HCT116 (cell line): ENCODE measurements around the gene KRTAP22-1. TPM values are rescaled to one million over a fixed set of nuclear protein-coding genes. Genes with fewer than 3 reads are reported as not detected.

ENCODE experiments used
- ATAC-seq: fragments of 200-7000 bp; cut with Tn5 transposase; 2 replicates; pipeline ENCODE4 v1.9.1; 2020; ENCODE audit warnings: mild to moderate bottlenecking, moderate library complexity
- BruUV-seq: library from RNA; stranded (reverse); fragments of 400-500 nt; replicated peaks from 2 replicates; lab custom pipeline; 2021; lab: Mats Ljungman, UMichigan
- CTCF ChIA-PET: fragments of 300-600 bp; sonication (Branson Sonifier 250); formaldehyde crosslinking; loops from one replicate; lab custom pipeline; 2021; ENCODE audit warnings: antibody characterized with exemption; lab: Charles Lee
- POLR2A ChIA-PET: fragments of 300-600, 350-600 bp; sonication (Branson Sonifier 250); formaldehyde crosslinking; loops from one replicate; lab custom pipeline; 2021; ENCODE audit warnings: antibody characterized with exemption; lab: Charles Lee
- RAD21 ChIA-PET, 2 experiments: fragments of 300-600 bp; sonication (Branson Sonifier 250); formaldehyde crosslinking; loops; one replicate each; lab custom pipeline; 2023; ENCODE audit warnings: low total read pairs in 2 of 2; ENCODE audit not compliant: uncharacterized antibody in 2 of 2, unreplicated experiment in 2 of 2, low non-redundant PET in 1 of 2; lab: Charles Lee
- DNase-seq: peaks from one replicate; pipeline ENCODE4 v3.0.0-alpha.2; 2010; ENCODE audit warnings: low read depth, low spot score
- H2AFZ ChIP-seq: fragments of 200-600 bp; shearing (Covaris generic), sonication (generic); 2 replicates; pipeline ENCODE4 v1.6.1; 2017; ENCODE audit warnings: low read depth, mixed run types, mixed read lengths, antibody characterized with exemption, low read length; ENCODE audit not compliant: poor library complexity, severe bottlenecking
- H3K27ac ChIP-seq: 2 replicates; pipeline ENCODE4 v1.5.1; 2012; ENCODE audit warnings: low read depth, low read length
- H3K27me3 ChIP-seq: fragments of 200-600 bp; sonication (generic); 2 replicates; pipeline ENCODE4 v1.6.1; 2016; ENCODE audit warnings: mixed run types, low read length, mixed read lengths; ENCODE audit not compliant: insufficient read depth
- H3K36me3 ChIP-seq, 2 experiments: fragments of 200-500 bp in 1 of 2; fragments of 200-600 bp in 1 of 2; sonication (Bioruptor generic) in 1 of 2; sonication (generic) in 1 of 2; 2 replicates each; pipeline versions ENCODE4 v1.5.1 to v1.6.1; 2014 to 2016; ENCODE audit warnings: low read length in 2 of 2, inconsistent platforms in 1 of 2, mixed read lengths in 1 of 2, mixed run types in 1 of 2; ENCODE audit not compliant: insufficient read depth in 2 of 2, control insufficient read depth in 1 of 2
- H3K4me1 ChIP-seq, 2 experiments: fragments of 200-600 bp in 1 of 2; sonication (generic) in 1 of 2; 2 replicates each; pipeline versions ENCODE4 v1.5.1 to v1.6.1; 2012 to 2017; ENCODE audit warnings: low read length in 2 of 2, inconsistent platforms in 1 of 2, mild to moderate bottlenecking in 1 of 2, mixed read lengths in 1 of 2, mixed run types in 1 of 2, moderate library complexity in 1 of 2; ENCODE audit not compliant: insufficient read depth in 2 of 2, control insufficient read depth in 1 of 2
- H3K4me2 ChIP-seq: fragments of 200-600 bp; sonication (generic); 2 replicates; pipeline ENCODE4 v1.6.1; 2017; ENCODE audit warnings: mixed run types, low read length, mixed read lengths
- H3K4me3 ChIP-seq, 2 experiments: fragments of 200-600 bp in 1 of 2; sonication (generic) in 1 of 2; replicated peaks in 1 of 2; 2 replicates each; pipeline ENCODE4 v1.5.1; 2011 to 2016; ENCODE audit warnings: low read length in 2 of 2, control low read depth in 1 of 2, low read depth in 1 of 2, mild to moderate bottlenecking in 1 of 2, mixed read lengths in 1 of 2, mixed run types in 1 of 2
- H3K79me2 ChIP-seq: fragments of 200-600 bp; sonication (generic); 2 replicates; pipeline ENCODE4 v1.6.1; 2017; ENCODE audit warnings: mild to moderate bottlenecking, mixed run types, low read length, moderate library complexity, mixed read lengths; ENCODE audit not compliant: insufficient read depth
- H3K9ac ChIP-seq: fragments of 200-600 bp; sonication (generic); 2 replicates; pipeline ENCODE4 v1.6.1; 2016; ENCODE audit warnings: low read length, mixed read lengths
- H3K9me2 ChIP-seq: fragments of 200-600 bp; sonication (generic), shearing (Covaris generic); 2 replicates; pipeline ENCODE4 v1.6.1; 2017; ENCODE audit warnings: mixed run types, mild to moderate bottlenecking, moderate library complexity; ENCODE audit not compliant: insufficient read depth
- H3K9me3 ChIP-seq, 2 experiments: fragments of 200-500 bp in 1 of 2; fragments of 200-600 bp in 1 of 2; sonication (Bioruptor generic) in 1 of 2; sonication (generic) in 1 of 2; 2 replicates each; pipeline ENCODE4 v1.6.1; 2014 to 2017; ENCODE audit warnings: low read length in 2 of 2, mixed read lengths in 2 of 2, inconsistent platforms in 1 of 2, low read depth in 1 of 2, mild to moderate bottlenecking in 1 of 2, mixed run types in 1 of 2, moderate library complexity in 1 of 2; ENCODE audit not compliant: control insufficient read depth in 1 of 2, insufficient read depth in 1 of 2
- H4K20me1 ChIP-seq: fragments of 200-600 bp; sonication (generic), shearing (Covaris generic); 2 replicates; pipeline ENCODE4 v1.6.1; 2017; ENCODE audit warnings: mixed run types, mild to moderate bottlenecking, moderate library complexity; ENCODE audit not compliant: insufficient read depth
- CBX3 ChIP-seq: IDR thresholded peaks from 2 replicates; pipeline ENCODE4 v1.6.1; 2012; ENCODE audit warnings: low read depth
- EGR1 ChIP-seq: IDR thresholded peaks from 2 replicates; pipeline ENCODE4 v1.6.1; 2012; ENCODE audit warnings: low read depth
- EZH2phosphoT487 ChIP-seq: fragments of 200-600 bp; IDR thresholded peaks from 2 replicates; pipeline ENCODE4 v1.6.1; 2018; ENCODE audit warnings: antibody characterized with exemption, borderline replicate concordance
- FOSL1 ChIP-seq: IDR thresholded peaks from 2 replicates; pipeline ENCODE4 v1.6.1; 2012; ENCODE audit warnings: low read depth
- MAX ChIP-seq: IDR thresholded peaks from 2 replicates; pipeline ENCODE4 v1.6.1; 2012
- TCF7L2 ChIP-seq: IDR thresholded peaks from 2 replicates; pipeline ENCODE4 v1.7.0; 2011; ENCODE audit warnings: borderline replicate concordance, inconsistent platforms; ENCODE audit not compliant: insufficient read depth, insufficient read length; ENCODE audit errors: extremely low read depth
- intact Hi-C: fragments of 100-400 bp; cut with micrococcal nuclease; formaldehyde crosslinking; loops from 2 replicates; pipeline ENCODE4 v1.10.0; 2022
- total RNA-seq: library from RNA; stranded (reverse); gene quantifications from one replicate; pipeline ENCODE4 v1.2.1, GENCODE V29; 2021; ENCODE audit not compliant: unreplicated experiment
- TF ChIP-seq, protein P1 (sequence below), 3 experiments: fragments of 200-600 bp in 1 of 3; sonication (generic) in 1 of 3; IDR thresholded peaks in 2 of 3; conservative IDR thresholded peaks in 1 of 3; 2 replicates each; pipeline ENCODE4 v1.5.1; 2012 to 2017; ENCODE audit warnings: low read depth in 2 of 3, low read length in 2 of 3, antibody characterized with exemption in 1 of 3, borderline replicate concordance in 1 of 3, control low read depth in 1 of 3, mild to moderate bottlenecking in 1 of 3, mixed read lengths in 1 of 3, mixed run types in 1 of 3, moderate library complexity in 1 of 3; ENCODE audit not compliant: insufficient read depth in 1 of 3
- TF ChIP-seq, protein P2 (sequence below): IDR thresholded peaks from 2 replicates; pipeline ENCODE4 v1.6.1; 2011; ENCODE audit warnings: mild to moderate bottlenecking, low read length, moderate library complexity; ENCODE audit not compliant: insufficient replicate concordance; ENCODE audit errors: extremely low read depth

Gene KRTAP22-1
- total RNA-seq, 1 experiment from 2014 or later = not detected

GRCh38 chr21:30563072-30563471 lies 37.8 kb upstream of the KRTAP22-1 start:
- no peak overlapping the region for H3K4me2 ChIP-seq
- no peak overlapping the region for H3K4me3 ChIP-seq
- no peaks in the 10 kb centered on the region for H3K36me3 ChIP-seq
- H4K20me1 ChIP-seq = no peaks in the 10 kb centered on the region
- CTCF ChIA-PET = no interaction called here
- BruUV-seq = no TSS peak
- H3K79me2 ChIP-seq = no peaks in the 10 kb centered on the region
- H3K4me1 ChIP-seq = no peaks in the 10 kb centered on the region
- no peaks in the 10 kb centered on the region for H3K27me3 ChIP-seq
- H2AFZ ChIP-seq = no peak overlapping the region
- H3K27ac ChIP-seq = no peak overlapping the region
- POLR2A ChIA-PET = no interaction called here
- no peaks in the 10 kb centered on the region for H3K9me2 ChIP-seq
- DNase-seq (no peak), ATAC-seq (no peak)
- H3K9ac ChIP-seq = no peak overlapping the region
- TF ChIP-seq MAX = no peak
- no peak for TF ChIP-seq CBX3
- TF ChIP-seq TCF7L2 = no peak
- TF ChIP-seq, protein P1, sequence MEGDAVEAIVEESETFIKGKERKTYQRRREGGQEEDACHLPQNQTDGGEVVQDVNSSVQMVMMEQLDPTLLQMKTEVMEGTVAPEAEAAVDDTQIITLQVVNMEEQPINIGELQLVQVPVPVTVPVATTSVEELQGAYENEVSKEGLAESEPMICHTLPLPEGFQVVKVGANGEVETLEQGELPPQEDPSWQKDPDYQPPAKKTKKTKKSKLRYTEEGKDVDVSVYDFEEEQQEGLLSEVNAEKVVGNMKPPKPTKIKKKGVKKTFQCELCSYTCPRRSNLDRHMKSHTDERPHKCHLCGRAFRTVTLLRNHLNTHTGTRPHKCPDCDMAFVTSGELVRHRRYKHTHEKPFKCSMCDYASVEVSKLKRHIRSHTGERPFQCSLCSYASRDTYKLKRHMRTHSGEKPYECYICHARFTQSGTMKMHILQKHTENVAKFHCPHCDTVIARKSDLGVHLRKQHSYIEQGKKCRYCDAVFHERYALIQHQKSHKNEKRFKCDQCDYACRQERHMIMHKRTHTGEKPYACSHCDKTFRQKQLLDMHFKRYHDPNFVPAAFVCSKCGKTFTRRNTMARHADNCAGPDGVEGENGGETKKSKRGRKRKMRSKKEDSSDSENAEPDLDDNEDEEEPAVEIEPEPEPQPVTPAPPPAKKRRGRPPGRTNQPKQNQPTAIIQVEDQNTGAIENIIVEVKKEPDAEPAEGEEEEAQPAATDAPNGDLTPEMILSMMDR (IDR thresholded peaks at IDR 0.05 in 2 of 3, conservative IDR thresholded peaks at IDR 0.05 in 1 of 3; ENCODE audit: borderline replicate concordance in 1 of 3, insufficient read depth in 1 of 3, low read depth in 2 of 3, low read length in 2 of 3) = no peak
- no peak for TF ChIP-seq EZH2phosphoT487
- TF ChIP-seq, protein P2, sequence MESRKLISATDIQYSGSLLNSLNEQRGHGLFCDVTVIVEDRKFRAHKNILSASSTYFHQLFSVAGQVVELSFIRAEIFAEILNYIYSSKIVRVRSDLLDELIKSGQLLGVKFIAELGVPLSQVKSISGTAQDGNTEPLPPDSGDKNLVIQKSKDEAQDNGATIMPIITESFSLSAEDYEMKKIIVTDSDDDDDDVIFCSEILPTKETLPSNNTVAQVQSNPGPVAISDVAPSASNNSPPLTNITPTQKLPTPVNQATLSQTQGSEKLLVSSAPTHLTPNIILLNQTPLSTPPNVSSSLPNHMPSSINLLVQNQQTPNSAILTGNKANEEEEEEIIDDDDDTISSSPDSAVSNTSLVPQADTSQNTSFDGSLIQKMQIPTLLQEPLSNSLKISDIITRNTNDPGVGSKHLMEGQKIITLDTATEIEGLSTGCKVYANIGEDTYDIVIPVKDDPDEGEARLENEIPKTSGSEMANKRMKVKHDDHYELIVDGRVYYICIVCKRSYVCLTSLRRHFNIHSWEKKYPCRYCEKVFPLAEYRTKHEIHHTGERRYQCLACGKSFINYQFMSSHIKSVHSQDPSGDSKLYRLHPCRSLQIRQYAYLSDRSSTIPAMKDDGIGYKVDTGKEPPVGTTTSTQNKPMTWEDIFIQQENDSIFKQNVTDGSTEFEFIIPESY = no peak
- no peak for TF ChIP-seq EGR1
- TF ChIP-seq FOSL1 = no peak
- H3K9me3 ChIP-seq = peaks cover 0 to 16% of the 10 kb centered on the region in 2 experiments; a peak in 3 of 4 replicates
- intact Hi-C loops = no loop called here
- RAD21 ChIA-PET = no interaction called here
